Mesothelial cell of epicardium (in vitro differentiated cells): ENCODE measurements around the gene ARHGAP8. TPM values are rescaled to one million over a fixed set of nuclear protein-coding genes. Genes with fewer than 3 reads are reported as not detected.
A peak's percentile ranks its signal among the peaks of the same experiment; 100 is the strongest.

ENCODE experiments used
- DNase-seq, 2 experiments: peaks; one replicate each; pipeline ENCODE4 v3.0.0; 2021; ENCODE audit warnings: low spot score in 2 of 2; ENCODE audit not compliant: unreplicated experiment in 2 of 2
- H3K27ac Mint-ChIP-seq: 2 replicates; pipeline ENCODE4 v1.8.0; 2021; ENCODE audit warnings: mixed read lengths
- H3K27me3 Mint-ChIP-seq: 2 replicates; pipeline ENCODE4 v1.8.0; 2021; ENCODE audit warnings: low read depth, mixed read lengths
- H3K36me3 Mint-ChIP-seq: 2 replicates; pipeline ENCODE4 v1.8.0; 2021; ENCODE audit warnings: mixed read lengths
- H3K4me1 Mint-ChIP-seq: 2 replicates; pipeline ENCODE4 v1.8.0; 2021; ENCODE audit warnings: mixed read lengths
- H3K4me3 Mint-ChIP-seq: 2 replicates; pipeline ENCODE4 v1.8.0; 2021; ENCODE audit warnings: mild to moderate bottlenecking, moderate library complexity, mixed read lengths
- H3K9me3 Mint-ChIP-seq: 2 replicates; pipeline ENCODE4 v1.8.0; 2021; ENCODE audit warnings: mixed read lengths
- total RNA-seq: library from RNA; stranded (reverse); gene quantifications from 3 replicates; pipeline ENCODE4 v1.2.1, GENCODE V29; 2021
- TF ChIP-seq, protein P1 (sequence below): fragments of 200-600 bp; sonication (generic); IDR thresholded peaks from one replicate; pipeline ENCODE4 v1.5.0; 2021; ENCODE audit warnings: antibody characterized with exemption; ENCODE audit not compliant: unreplicated experiment

The ARHGAP8 gene
- total RNA-seq, 1 donor from 2014 or later = 166 TPM

DNA sequence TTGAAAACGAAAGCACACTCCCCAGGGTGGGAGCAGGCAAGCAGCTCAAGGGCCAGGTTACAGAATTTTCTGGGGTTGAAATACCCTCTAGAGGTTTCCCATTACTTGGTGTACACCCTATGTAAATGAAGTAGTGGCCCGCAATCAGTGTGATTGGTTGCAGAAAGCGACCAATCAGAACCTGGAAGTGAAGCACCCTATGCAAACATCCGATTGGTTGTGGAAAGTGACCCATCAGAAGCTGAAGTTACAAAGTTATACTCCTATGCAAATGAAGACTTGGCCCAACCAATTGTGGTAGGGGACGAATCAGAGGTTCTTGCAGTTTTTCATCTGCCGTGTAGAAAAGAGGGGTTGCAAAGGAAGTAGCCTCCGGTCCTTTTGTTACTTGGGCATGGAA is 31.2 kb upstream of the ARHGAP8 start:
- peaks cover 9% of the 10 kb centered on the region for H3K36me3 Mint-ChIP-seq
- no peaks in the 10 kb centered on the region for H3K27me3 Mint-ChIP-seq
- DNase-seq = no peak
- H3K4me1 Mint-ChIP-seq = peaks cover 29% of the 10 kb centered on the region
- no peaks in the 10 kb centered on the region for H3K9me3 Mint-ChIP-seq
- no peak overlapping the region for H3K27ac Mint-ChIP-seq
- no peak overlapping the region for H3K4me3 Mint-ChIP-seq
- TF ChIP-seq, protein P1, sequence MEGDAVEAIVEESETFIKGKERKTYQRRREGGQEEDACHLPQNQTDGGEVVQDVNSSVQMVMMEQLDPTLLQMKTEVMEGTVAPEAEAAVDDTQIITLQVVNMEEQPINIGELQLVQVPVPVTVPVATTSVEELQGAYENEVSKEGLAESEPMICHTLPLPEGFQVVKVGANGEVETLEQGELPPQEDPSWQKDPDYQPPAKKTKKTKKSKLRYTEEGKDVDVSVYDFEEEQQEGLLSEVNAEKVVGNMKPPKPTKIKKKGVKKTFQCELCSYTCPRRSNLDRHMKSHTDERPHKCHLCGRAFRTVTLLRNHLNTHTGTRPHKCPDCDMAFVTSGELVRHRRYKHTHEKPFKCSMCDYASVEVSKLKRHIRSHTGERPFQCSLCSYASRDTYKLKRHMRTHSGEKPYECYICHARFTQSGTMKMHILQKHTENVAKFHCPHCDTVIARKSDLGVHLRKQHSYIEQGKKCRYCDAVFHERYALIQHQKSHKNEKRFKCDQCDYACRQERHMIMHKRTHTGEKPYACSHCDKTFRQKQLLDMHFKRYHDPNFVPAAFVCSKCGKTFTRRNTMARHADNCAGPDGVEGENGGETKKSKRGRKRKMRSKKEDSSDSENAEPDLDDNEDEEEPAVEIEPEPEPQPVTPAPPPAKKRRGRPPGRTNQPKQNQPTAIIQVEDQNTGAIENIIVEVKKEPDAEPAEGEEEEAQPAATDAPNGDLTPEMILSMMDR = no peak

DNA sequence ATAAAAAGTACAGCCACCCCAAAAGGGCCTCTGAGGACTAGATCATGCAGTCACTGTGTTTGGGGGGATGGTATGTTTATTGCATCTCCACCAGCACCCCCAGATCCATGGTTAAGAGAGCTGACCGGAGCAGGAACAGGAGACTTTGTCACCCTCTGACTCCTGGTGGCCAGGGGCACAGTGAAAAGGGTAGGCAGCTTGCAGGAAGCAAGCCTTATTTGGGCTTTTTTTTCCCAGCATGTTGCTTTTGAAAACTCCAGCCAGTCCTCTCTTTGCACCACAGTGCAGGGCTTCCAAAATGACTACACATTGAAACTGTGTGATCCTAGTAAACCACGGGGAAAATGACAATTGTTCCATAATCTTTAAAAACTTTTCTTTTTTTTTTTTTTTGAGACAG is 29.8 kb upstream of the ARHGAP8 start:
- DNase-seq = no peak
- TF ChIP-seq, protein P1 = no peak
- no peak overlapping the region for H3K27ac Mint-ChIP-seq
- peaks cover 9% of the 10 kb centered on the region for H3K36me3 Mint-ChIP-seq
- H3K4me3 Mint-ChIP-seq = no peak overlapping the region
- no peaks in the 10 kb centered on the region for H3K27me3 Mint-ChIP-seq
- H3K9me3 Mint-ChIP-seq = no peaks in the 10 kb centered on the region
- peaks cover 29% of the 10 kb centered on the region for H3K4me1 Mint-ChIP-seq

DNA sequence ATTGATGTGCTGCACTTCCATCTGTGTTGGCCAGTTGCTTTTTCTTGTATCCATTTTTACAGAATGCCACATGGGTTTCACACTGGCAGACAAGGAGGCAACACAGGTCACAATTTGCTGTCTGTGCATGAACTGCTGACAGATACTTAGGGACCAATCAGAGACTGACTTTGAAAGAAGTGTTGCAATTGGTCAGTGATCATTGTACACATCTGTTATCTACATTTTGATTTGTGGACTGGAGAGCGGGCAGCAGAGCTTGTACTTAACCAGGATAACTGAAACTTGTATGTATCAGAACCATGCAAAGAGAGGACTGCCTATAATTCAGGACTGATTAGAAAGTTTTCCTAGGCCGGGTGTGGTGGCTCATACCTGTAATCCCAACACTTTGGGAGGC is 28.6 kb upstream of the ARHGAP8 start:
- Mint-ChIP-seq H3K36me3 (peaks cover 4% of the 10 kb centered on the region), H3K4me3 (no peak overlapping the region)

DNA sequence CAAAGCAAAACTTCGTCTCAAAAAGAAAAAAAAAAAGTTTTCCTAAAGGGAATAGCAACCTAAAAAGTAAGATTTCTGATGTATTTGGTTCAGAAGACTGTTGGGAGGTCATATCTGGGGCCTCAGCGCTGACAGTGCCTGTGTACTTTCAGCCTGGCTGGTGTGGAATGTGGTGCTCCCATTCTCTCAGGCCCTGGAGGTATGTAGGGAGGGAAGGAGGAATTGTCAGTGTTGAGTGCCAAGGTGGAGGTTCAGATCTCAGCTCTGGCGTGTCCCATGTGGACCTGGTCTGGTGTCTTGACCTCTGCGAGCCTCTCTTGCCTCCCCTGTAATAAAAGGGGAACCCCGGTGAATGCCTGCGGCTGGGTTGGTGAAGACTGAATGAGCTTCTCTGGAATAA is 28.0 kb upstream of the ARHGAP8 start:
- no peak overlapping the region for H3K4me3 Mint-ChIP-seq
- peak overlapping the region; percentile 91 for H3K27ac Mint-ChIP-seq
- peaks cover 3% of the 10 kb centered on the region for H3K36me3 Mint-ChIP-seq
- no peak for DNase-seq
- H3K27me3 Mint-ChIP-seq = no peaks in the 10 kb centered on the region
- TF ChIP-seq, protein P1 = no peak
- peaks cover 27% of the 10 kb centered on the region for H3K4me1 Mint-ChIP-seq
- no peaks in the 10 kb centered on the region for H3K9me3 Mint-ChIP-seq

More for the DNA sequence above, 28.6 kb upstream of the ARHGAP8 start:
- Mint-ChIP-seq H3K9me3 (no peaks in the 10 kb centered on the region), H3K27ac (peak overlapping the region; percentile 91), H3K4me1 (peaks cover 29% of the 10 kb centered on the region), H3K27me3 (no peaks in the 10 kb centered on the region)
- DNase-seq = no peak
- TF ChIP-seq, protein P1 = no peak

DNA sequence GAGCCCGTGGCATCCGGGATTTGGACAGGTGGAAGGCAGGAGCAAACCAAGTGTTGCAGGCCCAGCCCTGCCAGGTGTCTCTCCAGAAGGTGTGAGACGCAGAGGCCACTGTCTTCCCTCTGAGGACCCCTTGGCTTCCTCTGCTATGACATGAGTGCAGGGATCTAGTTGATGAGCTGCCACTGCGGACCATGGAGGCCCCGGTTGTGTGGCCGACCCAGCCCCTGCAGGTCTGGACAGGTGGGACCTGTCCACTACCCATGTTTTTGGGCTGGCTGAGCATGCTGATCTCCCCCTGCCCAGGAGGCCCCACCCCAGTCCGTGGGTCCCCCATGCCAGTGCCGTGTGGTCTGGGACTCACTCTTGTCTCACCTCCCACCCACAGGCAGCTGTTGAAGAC is 27.5 kb upstream of the ARHGAP8 start:
- H3K27me3 Mint-ChIP-seq = no peaks in the 10 kb centered on the region
- no peaks in the 10 kb centered on the region for H3K9me3 Mint-ChIP-seq
- TF ChIP-seq, protein P1 = no peak
- no peak overlapping the region for H3K4me3 Mint-ChIP-seq
- peaks cover 23% of the 10 kb centered on the region for H3K4me1 Mint-ChIP-seq
- no peak for DNase-seq
- peak overlapping the region; percentile 91 for H3K27ac Mint-ChIP-seq
- H3K36me3 Mint-ChIP-seq = peaks cover 3% of the 10 kb centered on the region

DNA sequence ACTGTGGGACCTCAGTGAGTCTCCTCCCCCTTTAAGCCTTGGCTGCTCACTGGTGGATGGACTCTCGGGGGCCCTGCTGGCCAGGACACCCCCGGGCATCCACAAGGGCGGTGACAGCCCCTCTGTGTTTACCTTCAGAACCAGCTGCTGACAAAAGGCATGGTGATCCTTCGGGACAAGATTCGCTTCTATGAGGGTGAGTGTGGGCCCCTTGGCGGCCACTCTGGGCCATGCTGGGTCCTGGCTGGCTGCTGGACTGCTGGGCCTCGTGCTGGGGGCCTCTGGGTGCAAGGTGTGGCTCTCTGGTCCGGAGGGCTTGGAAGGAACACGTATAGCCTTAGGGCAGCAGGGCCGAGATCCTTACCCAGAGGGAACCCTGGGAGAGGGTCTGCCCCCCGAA is 25.9 kb upstream of the ARHGAP8 start:
- TF ChIP-seq, protein P1 = no peak
- Mint-ChIP-seq H3K27me3 (no peaks in the 10 kb centered on the region), H3K27ac (no peak overlapping the region), H3K36me3 (peaks cover 3% of the 10 kb centered on the region), H3K9me3 (no peaks in the 10 kb centered on the region), H3K4me3 (no peak overlapping the region), H3K4me1 (peaks cover 19% of the 10 kb centered on the region)
- no peak for DNase-seq
